D721Med (cell line): ENCODE data around the gene CDYL2.

Source experiments
- DNase-seq: peaks from one replicate; pipeline ENCODE4 v3.0.0; 2011; ENCODE audit warnings: low spot score; ENCODE audit not compliant: insufficient read length
- FAIRE-seq: peaks from 2 replicates; lab custom pipeline; 2011; peaks lifted over from hg19 to GRCh38; lab: Jason Lieb, UNC
- CTCF ChIP-seq: IDR thresholded peaks from 2 replicates; pipeline ENCODE4 v1.5.1; 2012; ENCODE audit warnings: mild to moderate bottlenecking, control low read depth; ENCODE audit not compliant: insufficient read depth; ENCODE audit errors: missing control alignments

The CDYL2 gene

GRCh38 chr16:80607204-80607603, 197.2 kb downstream of the CDYL2 start:
- DNase-seq (no peak), FAIRE-seq (no peak)
- TF ChIP-seq CTCF = no peak

- no peak for TF ChIP-seq CTCF
- FAIRE-seq (no peak), DNase-seq (no peak)
These were observed 198.1 kb downstream of the CDYL2 start for GRCh38 chr16:80606221-80606766.

- TF ChIP-seq CTCF = no peak
- FAIRE-seq (no peak), DNase-seq (no peak)
These were observed 199.6 kb downstream of the CDYL2 start for GRCh38 chr16:80604600-80605355.

- DNase-seq (no peak), FAIRE-seq (no peak)
- TF ChIP-seq CTCF = no peak
These were observed 201.5 kb downstream of the CDYL2 start for GRCh38 chr16:80602894-80603293.

- TF ChIP-seq CTCF = no peak
- no peak for FAIRE-seq
These were observed 203.2 kb downstream of the CDYL2 start for GRCh38 chr16:80601182-80601581.

GRCh38 chr16:80599466-80599865, 204.9 kb downstream of the CDYL2 start:
- TF ChIP-seq CTCF = no peak
- FAIRE-seq (no peak), DNase-seq (no peak)

More at GRCh38 chr16:80601182-80601581, 203.2 kb downstream of the CDYL2 start:
- no peak for DNase-seq
